Measurements from ENCODE around the gene TEAD1. TPM values are rescaled to one million over a fixed set of nuclear protein-coding genes. Genes with fewer than 3 reads are reported as not detected.

The TEAD1 gene
- total RNA-seq, 4 donors from 2014 or later = 46.4 to 214 (median 61.2) TPM

DNA sequence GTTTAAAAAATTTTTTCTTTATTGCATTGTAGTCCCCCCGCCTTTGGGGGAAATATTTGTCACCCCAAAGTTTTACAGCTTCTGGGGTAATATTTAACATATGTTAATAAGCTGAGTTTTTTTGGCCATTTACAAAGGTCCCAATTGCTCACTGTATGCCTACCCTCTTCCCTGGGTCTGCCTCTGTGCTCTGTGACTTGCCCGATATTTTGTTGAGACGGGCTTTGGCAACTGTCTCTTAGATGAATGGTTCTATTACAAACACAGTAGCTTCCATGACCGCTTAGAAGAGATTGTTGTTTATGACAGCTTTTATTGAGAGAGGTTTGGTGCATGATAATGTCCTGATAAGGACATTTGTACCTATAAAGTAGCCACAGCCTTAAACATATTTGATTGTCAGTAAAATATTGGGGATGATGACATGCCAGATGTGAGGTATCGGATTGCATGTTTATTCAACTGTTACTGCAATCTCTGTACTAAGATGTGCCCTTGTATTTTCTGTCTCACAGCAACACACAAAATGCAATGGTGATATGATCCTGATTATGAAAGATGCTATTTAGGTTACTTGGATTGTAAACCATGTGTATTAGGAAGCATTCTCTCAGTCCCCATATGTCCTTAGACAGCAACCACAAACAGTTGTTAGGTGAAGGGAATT, 103.1 kb downstream of the TEAD1 start:
- Histone ChIP-seq H3K27me3 (no peaks in the 10 kb centered on the region), H3K9me3 (no peaks in the 10 kb centered on the region), H3K4me3 (no peak overlapping the region), H3K36me3 (no peaks in the 10 kb centered on the region), H3K4me1 (peaks cover 0 to 16% (median 4%) of the 10 kb centered on the region in 4 donors), H3K27ac (peak overlapping the region in 3 of 4 donors; percentile 23 to 53 (median 39))
- TF ChIP-seq POLR2A (IDR thresholded peaks at IDR 0.05) (no peak), POLR2AphosphoS5 (IDR thresholded peaks at IDR 0.05) (no peak), EP300 (IDR thresholded peaks at IDR 0.05; ENCODE audit: low read depth) (no peak)
- TF ChIP-seq, protein P1, sequence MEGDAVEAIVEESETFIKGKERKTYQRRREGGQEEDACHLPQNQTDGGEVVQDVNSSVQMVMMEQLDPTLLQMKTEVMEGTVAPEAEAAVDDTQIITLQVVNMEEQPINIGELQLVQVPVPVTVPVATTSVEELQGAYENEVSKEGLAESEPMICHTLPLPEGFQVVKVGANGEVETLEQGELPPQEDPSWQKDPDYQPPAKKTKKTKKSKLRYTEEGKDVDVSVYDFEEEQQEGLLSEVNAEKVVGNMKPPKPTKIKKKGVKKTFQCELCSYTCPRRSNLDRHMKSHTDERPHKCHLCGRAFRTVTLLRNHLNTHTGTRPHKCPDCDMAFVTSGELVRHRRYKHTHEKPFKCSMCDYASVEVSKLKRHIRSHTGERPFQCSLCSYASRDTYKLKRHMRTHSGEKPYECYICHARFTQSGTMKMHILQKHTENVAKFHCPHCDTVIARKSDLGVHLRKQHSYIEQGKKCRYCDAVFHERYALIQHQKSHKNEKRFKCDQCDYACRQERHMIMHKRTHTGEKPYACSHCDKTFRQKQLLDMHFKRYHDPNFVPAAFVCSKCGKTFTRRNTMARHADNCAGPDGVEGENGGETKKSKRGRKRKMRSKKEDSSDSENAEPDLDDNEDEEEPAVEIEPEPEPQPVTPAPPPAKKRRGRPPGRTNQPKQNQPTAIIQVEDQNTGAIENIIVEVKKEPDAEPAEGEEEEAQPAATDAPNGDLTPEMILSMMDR (IDR thresholded peaks at IDR 0.05) = no peak
- 54 to 62% methylated on average over 5 of the region's 5 CpGs for WGBS, 2 donors (ENCODE audit: low coverage in 1 of 2)
- no peak for DNase-seq
- in situ Hi-C loops (cut with MboI; ENCODE audit: low pct_ligation_motif_present in 1 of 4, low pct_unique_long_range_greater_than_20kb in 1 of 4, low sequenced_read_pairs in 3 of 4) (no loop called here), intact Hi-C loops (cut with DNase I; ENCODE audit: low total_unique reads) (no loop called here)

DNA sequence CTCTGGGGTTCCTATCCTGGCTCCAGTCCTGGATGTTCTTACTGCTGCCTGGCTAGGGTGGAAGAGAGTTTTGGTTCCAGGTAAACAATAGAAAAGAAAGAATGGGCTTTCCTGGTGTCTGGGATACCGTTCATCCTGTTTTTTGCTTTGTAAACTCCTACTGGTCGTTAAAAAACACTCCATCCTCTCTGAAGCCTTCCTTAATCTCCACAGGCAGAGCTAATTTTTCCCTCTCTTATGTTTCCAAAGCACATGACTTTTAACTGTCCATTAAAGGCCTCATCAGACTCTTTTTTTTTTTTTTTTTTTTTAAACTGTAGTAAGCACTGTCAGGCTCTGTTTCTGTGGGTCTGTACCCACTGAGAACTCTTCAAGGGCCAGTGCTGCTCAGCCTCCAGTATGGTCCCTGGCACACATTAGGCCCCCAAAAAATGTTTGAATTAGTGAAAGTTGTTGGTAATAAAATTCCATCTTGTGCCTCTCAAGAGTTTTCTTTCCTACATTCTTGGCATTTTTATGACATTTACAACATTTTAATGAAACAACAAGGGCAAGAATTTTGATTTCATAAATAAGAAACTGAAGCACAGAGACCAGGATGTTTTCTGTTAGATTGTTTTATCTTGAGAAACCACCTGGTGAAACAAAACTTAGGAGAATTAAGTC, 104.2 kb downstream of the TEAD1 start:
- Histone ChIP-seq H3K9me3 (no peaks in the 10 kb centered on the region), H3K36me3 (no peaks in the 10 kb centered on the region), H3K4me1 (peaks cover 0 to 16% (median 4%) of the 10 kb centered on the region in 4 donors), H3K27me3 (no peaks in the 10 kb centered on the region), H3K27ac (peak overlapping the region; percentile 33 to 53 (median 43)), H3K4me3 (no peak overlapping the region)
- DNase-seq = no peak
- in situ Hi-C loops (cut with MboI; ENCODE audit: low pct_ligation_motif_present in 1 of 4, low pct_unique_long_range_greater_than_20kb in 1 of 4, low sequenced_read_pairs in 3 of 4) = no loop called here
- intact Hi-C loops (cut with DNase I; ENCODE audit: low total_unique reads) = no loop called here
- TF ChIP-seq POLR2AphosphoS5 (IDR thresholded peaks at IDR 0.05) (no peak), EP300 (IDR thresholded peaks at IDR 0.05; ENCODE audit: low read depth) (no peak), POLR2A (IDR thresholded peaks at IDR 0.05) (no peak)
- TF ChIP-seq, protein P1 (IDR thresholded peaks at IDR 0.05) = no peak
- WGBS, 2 donors (ENCODE audit: low coverage in 1 of 2) = 40 to 100% methylated on average over 1 to 2 of the region's 2 CpGs

DNA sequence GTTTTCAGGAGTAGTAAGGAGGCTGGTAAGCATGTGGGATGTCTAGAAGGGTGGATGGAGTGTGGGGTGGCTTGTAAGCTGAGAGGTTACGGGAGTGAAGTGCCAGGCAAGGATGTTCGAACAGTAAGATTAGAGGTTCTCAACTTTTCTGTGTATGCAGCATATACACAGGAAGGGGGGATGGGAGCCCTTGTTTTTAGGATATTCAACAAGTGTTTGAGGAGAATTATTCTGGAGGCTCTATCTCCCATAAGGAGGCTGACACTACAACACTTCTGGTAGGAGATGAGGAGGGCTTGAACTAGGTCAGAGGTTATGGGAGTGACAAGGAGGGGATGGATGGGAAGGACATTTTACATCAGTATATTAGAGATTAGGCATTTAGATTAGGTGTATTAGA, 109.5 kb downstream of the TEAD1 start:
- H3K36me3 ChIP-seq = no peaks in the 10 kb centered on the region
- TF ChIP-seq EP300 (IDR thresholded peaks at IDR 0.05; ENCODE audit: low read depth) (no peak), POLR2AphosphoS5 (IDR thresholded peaks at IDR 0.05) (no peak), POLR2A (IDR thresholded peaks at IDR 0.05) (no peak)
- TF ChIP-seq, protein P1 (IDR thresholded peaks at IDR 0.05) = no peak
- WGBS, 2 donors (ENCODE audit: low coverage in 1 of 2) = 90 to 91% methylated on average over 2 of the region's 2 CpGs
- intact Hi-C loops (cut with DNase I; ENCODE audit: low total_unique reads) (no loop called here), in situ Hi-C loops (cut with MboI; ENCODE audit: low pct_ligation_motif_present in 1 of 4, low pct_unique_long_range_greater_than_20kb in 1 of 4, low sequenced_read_pairs in 3 of 4) (no loop called here)
- H3K9me3 ChIP-seq = no peaks in the 10 kb centered on the region
- no peaks in the 10 kb centered on the region for H3K27me3 ChIP-seq
- no peak overlapping the region for H3K4me3 ChIP-seq
- no peak overlapping the region for H3K27ac ChIP-seq
- no peak for DNase-seq
- no peaks in the 10 kb centered on the region for H3K4me1 ChIP-seq

DNA sequence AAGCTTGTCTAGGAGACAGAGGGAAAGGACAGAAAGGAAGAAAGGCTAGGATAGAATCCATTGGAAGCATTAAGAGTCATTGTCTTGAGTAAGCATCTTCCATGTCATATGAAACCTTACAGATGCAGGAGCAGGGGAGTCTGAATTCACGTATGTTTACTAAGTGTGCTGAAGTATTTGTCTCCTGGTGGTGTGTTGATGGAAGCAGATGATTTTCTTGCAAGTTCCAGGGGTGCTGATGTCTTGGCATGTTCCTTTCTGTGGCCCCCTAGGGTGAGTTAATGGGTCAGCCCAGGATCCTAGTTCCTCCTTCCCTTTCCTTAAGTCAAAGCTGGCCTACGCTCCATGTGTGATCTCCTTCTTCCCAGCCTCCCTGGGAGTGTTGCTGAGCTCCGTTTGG, 110.2 kb downstream of the TEAD1 start:
- no peak for DNase-seq
- Histone ChIP-seq H3K36me3 (no peaks in the 10 kb centered on the region), H3K27ac (no peak overlapping the region), H3K9me3 (no peaks in the 10 kb centered on the region), H3K27me3 (no peaks in the 10 kb centered on the region), H3K4me3 (no peak overlapping the region), H3K4me1 (no peaks in the 10 kb centered on the region)
- WGBS, 2 donors (ENCODE audit: low coverage in 1 of 2) = 26% methylated on average over 3 of the region's 3 CpGs; no CpG with 5 or more reads in 1 of the 2 donors
- intact Hi-C loops (cut with DNase I; ENCODE audit: low total_unique reads) = no loop called here
- in situ Hi-C loops (cut with MboI; ENCODE audit: low pct_ligation_motif_present in 1 of 4, low pct_unique_long_range_greater_than_20kb in 1 of 4, low sequenced_read_pairs in 3 of 4) = no loop called here
- TF ChIP-seq POLR2AphosphoS5 (IDR thresholded peaks at IDR 0.05) (no peak), EP300 (IDR thresholded peaks at IDR 0.05; ENCODE audit: low read depth) (no peak), POLR2A (IDR thresholded peaks at IDR 0.05) (no peak)
- TF ChIP-seq, protein P1 (IDR thresholded peaks at IDR 0.05) = no peak
